ENCODE results near the gene NCKAP5L.
"Not testable (repeated sequence)": the region's sequence is repeated elsewhere in the genome, so short reads cannot be mapped to it uniquely, and the experiment has no call there.

The NCKAP5L gene

GRCh38 chr12:49864798-49865090, 36.5 kb upstream of the NCKAP5L start:
- no peak for TF ChIP-seq CTCF (IDR thresholded peaks at IDR 0.05; ENCODE audit: low read depth, low read length, missing control alignments)
- in situ Hi-C loops (cut with HindIII; ENCODE audit: low sequenced_read_pairs), result no loop called here
- H3K4me3 ChIP-seq (ENCODE audit: low read depth, low read length), result no peak overlapping the region

DNA sequence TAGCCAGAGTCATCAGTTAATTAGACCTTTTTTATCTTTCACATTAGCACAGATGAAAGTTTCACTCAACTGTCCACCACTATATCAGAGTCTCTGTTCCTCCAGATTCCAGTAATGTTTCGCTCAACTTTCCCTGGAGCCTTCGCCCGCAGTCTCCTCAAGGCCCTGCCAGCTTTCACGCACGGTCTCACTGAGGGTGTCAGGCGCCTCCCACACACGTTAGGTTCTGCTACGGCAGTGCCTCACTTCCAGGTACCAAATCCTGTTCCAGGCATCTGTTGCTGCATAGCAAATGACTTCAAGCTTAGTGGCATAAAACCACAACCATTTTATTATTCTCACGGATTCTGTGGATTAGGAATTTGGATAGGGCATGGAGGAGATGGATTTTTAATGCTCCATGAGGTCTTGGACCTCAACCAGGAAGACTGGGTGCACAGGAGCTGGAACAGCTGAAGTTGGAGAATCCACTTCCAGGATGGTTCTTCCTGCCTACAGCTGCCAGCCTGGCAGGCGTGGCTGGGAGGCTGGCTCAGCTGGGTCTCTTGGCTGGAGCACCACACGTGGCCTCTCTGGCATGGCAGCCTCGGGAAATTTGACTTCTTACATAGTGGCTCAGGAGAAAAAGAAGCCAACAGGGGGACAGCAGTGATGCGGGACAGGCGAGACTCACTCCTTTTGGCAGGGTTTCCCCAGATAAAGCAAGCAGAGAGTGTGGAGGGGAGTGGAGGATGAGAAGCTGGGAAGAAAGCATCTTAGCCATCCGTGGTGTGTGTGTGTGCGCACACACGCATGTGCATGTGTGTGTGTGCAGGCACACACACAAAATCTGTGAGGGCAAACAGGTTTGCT, 36.0 kb upstream of the NCKAP5L start:
- no peak for DNase-seq (ENCODE audit: low read depth)
- in situ Hi-C loops (cut with HindIII; ENCODE audit: low sequenced_read_pairs), result no loop called here

More at GRCh38 chr12:49864798-49865090, 36.5 kb upstream of the NCKAP5L start:
- DNase-seq (ENCODE audit: low read depth), result no peak

GRCh38 chr12:49860921-49861320, 32.7 kb upstream of the NCKAP5L start:
- in situ Hi-C loops (cut with HindIII; ENCODE audit: low sequenced_read_pairs); H3K4me3 ChIP-seq (ENCODE audit: low read depth, low read length); DNase-seq (ENCODE audit: low read depth): not testable (repeated sequence)

More for the DNA sequence above, 36.0 kb upstream of the NCKAP5L start:
- TF ChIP-seq CTCF (IDR thresholded peaks at IDR 0.05; ENCODE audit: low read depth, low read length, missing control alignments), result no peak
- no peak overlapping the region for H3K4me3 ChIP-seq (ENCODE audit: low read depth, low read length)

- H3K4me3 ChIP-seq (ENCODE audit: low read depth, low read length); in situ Hi-C loops (cut with HindIII; ENCODE audit: low sequenced_read_pairs); DNase-seq (ENCODE audit: low read depth): not testable (repeated sequence)
Measured at GRCh38 chr12:49855890-49856289, 27.7 kb upstream of the NCKAP5L start.

- no peak overlapping the region for H3K4me3 ChIP-seq (ENCODE audit: low read depth, low read length)
- no peak for TF ChIP-seq CTCF (IDR thresholded peaks at IDR 0.05; ENCODE audit: low read depth, low read length, missing control alignments)
- in situ Hi-C loops (cut with HindIII; ENCODE audit: low sequenced_read_pairs), result no loop called here
- no peak for DNase-seq (ENCODE audit: low read depth)
Measured at GRCh38 chr12:49854976-49855375, 26.8 kb upstream of the NCKAP5L start.

- in situ Hi-C loops (cut with HindIII; ENCODE audit: low sequenced_read_pairs), result no loop called here
- no peak for TF ChIP-seq CTCF (IDR thresholded peaks at IDR 0.05; ENCODE audit: low read depth, low read length, missing control alignments)
- H3K4me3 ChIP-seq (ENCODE audit: low read depth, low read length), result no peak overlapping the region
- no peak for DNase-seq (ENCODE audit: low read depth)
Measured at GRCh38 chr12:49853671-49854070, 25.5 kb upstream of the NCKAP5L start.

DNA sequence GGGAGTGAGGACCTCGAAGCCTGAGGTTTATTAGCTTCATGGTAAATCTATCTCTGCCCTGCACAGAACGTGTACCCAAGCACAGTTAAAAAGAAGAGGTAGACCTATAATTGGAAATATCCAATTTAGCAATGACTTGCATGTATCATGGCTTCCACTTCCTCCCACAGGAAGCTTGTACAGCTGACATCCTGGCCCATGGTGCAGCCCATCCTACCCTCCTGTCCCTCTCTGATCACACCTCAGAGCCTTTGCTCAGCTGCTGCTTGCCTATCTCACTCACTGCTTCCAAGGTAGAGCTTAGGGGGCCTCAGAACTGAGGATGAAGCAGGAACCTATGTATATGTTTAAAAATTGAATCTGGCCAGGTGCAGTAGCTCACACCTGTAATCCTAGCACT, 18.9 kb upstream of the NCKAP5L start:
- in situ Hi-C loops (cut with HindIII; ENCODE audit: low sequenced_read_pairs), result no loop called here
- no peak for TF ChIP-seq CTCF (IDR thresholded peaks at IDR 0.05; ENCODE audit: low read depth, low read length, missing control alignments)
- H3K4me3 ChIP-seq (ENCODE audit: low read depth, low read length), result no peak overlapping the region

More for the DNA sequence above, 18.9 kb upstream of the NCKAP5L start:
- no peak for DNase-seq (ENCODE audit: low read depth)
